Esophagus muscularis mucosa (tissue), 4 donors: ENCODE measurements around the gene GPT2. TPM values are rescaled to one million over a fixed set of nuclear protein-coding genes. Genes with fewer than 3 reads are reported as not detected.

ENCODE experiments used
- DNase-seq: peaks from one replicate; pipeline ENCODE4 v3.0.0-alpha.2; 2017; ENCODE audit errors: extremely low spot score
- H3K27ac ChIP-seq, 4 donors: fragments of 200-600 bp; sonication (generic); replicated peaks in 1 of 4; 1 replicate in 3 of 4; 2 replicates in 1 of 4; pipeline ENCODE4 v1.5.1; 2016 to 2019; ENCODE audit warnings: mild to moderate bottlenecking in 1 of 4
- H3K27me3 ChIP-seq, 4 donors: fragments of 200-600 bp; sonication (generic); one replicate each; pipeline versions ENCODE4 v1.5.1 to v1.6.0; 2016 to 2019
- H3K36me3 ChIP-seq, 4 donors: fragments of 200-600 bp; sonication (generic); one replicate each; pipeline ENCODE4 v1.5.1; 2016 to 2019
- H3K4me1 ChIP-seq, 4 donors: fragments of 200-600 bp; sonication (generic); one replicate each; pipeline ENCODE4 v1.5.1; 2016 to 2019
- H3K4me3 ChIP-seq, 4 donors: fragments of 200-600 bp; sonication (generic); 1 replicate in 2 of 4; 2 replicates in 2 of 4; pipeline ENCODE4 v1.5.1; 2016 to 2019; ENCODE audit warnings: mild to moderate bottlenecking in 4 of 4, moderate library complexity in 1 of 4
- H3K9me3 ChIP-seq, 4 donors: fragments of 200-600 bp; sonication (generic); 1 replicate in 3 of 4; 2 replicates in 1 of 4; pipeline ENCODE4 v1.5.1; 2016 to 2019
- EP300 ChIP-seq: sonication (generic); formaldehyde crosslinking; IDR thresholded peaks from one replicate; pipeline ENCODE4 v1.6.1; 2017; ENCODE audit warnings: antibody characterized with exemption
- POLR2A ChIP-seq: fragments of 450-650 bp; IDR thresholded peaks from one replicate; pipeline ENCODE4 v1.6.1; 2017; ENCODE audit warnings: antibody characterized with exemption, moderate library complexity, mild to moderate bottlenecking, low read depth
- POLR2AphosphoS5 ChIP-seq, 2 donors: sonication (generic); formaldehyde crosslinking; IDR thresholded peaks; one replicate each; pipeline ENCODE4 v1.6.1; 2017; ENCODE audit warnings: antibody characterized with exemption in 2 of 2
- WGBS: methylation state at CpG from one replicate; pipeline ENCODE4 v1.1.5; 2018; 5-methylcytosine and 5-hydroxymethylcytosine counted together
- intact Hi-C: fragments of 100-400 bp; cut with DNase I; formaldehyde crosslinking; loops from one replicate; pipeline ENCODE4 v1.15.1; 2023
- total RNA-seq, 4 donors: library from RNA; depleted of rRNA; stranded (reverse); fragments of >200 nt; gene quantifications; one replicate each; pipeline versions ENCODE4 v1.1.0 to v1.2.1, GENCODE V29; 2016
- TF ChIP-seq, protein P1 (sequence below), 3 experiments: fragments of 200-600 bp in 2 of 3; fragments of 450-650 bp in 1 of 3; sonication (generic) in 2 of 3; IDR thresholded peaks; one replicate each; pipeline ENCODE4 v1.5.1; 2017 to 2019; ENCODE audit warnings: antibody characterized with exemption in 3 of 3, mild to moderate bottlenecking in 2 of 3, moderate library complexity in 1 of 3

GPT2 gene
- total RNA-seq, 4 donors from 2014 or later, result 2.5 to 5.7 (median 3.6) TPM

DNA sequence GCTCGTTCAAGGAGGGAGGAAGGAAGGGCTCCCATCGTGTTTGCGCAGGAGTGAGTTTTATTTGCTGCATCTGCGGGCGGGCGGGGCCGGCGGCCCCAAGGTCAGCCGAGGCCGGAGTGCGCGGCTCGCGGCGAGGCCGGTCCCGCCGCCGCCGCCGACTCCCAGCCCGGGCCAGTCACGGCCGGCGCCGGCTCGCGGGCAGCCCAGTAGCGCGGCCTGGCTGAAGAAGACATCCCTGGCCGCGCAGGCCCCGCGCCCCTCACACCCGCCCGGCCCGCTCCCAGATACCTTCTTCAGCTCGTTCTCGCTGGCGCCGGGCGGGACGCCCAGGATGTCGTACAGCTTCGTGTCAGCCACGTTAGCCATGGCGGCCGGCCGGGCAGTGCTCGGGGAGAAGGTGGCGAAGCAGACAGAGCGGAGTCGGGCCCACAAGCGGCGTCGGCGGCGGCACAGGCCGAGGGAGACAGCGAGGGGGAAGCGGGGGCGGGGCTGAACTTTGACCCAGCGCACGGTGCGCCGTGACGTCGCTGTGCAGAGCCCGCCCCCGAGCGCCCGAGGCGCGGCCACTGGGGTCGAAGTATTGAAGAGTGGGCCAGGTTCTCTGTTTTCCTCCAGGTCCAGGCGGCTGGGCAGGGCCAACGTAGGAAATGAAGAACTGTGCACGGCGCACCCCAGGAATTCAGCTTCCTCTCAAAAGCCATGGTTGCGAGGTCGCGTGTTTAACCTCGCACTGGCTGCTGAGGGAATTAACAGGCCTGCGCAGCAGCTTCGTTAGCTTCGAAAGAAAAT lies 89.2 kb downstream of the GPT2 start, which contains the start of gene DNAJA2:
Gene DNAJA2 (minus strand): TSS at position 468 of the 789 bp plus-strand sequence. CDS start 102 bp downstream, at position 366.
- intact Hi-C loops, result no loop called here
- peaks cover 31 to 56% (median 49%) of the 10 kb centered on the region in 4 donors for H3K4me1 ChIP-seq

DNA sequence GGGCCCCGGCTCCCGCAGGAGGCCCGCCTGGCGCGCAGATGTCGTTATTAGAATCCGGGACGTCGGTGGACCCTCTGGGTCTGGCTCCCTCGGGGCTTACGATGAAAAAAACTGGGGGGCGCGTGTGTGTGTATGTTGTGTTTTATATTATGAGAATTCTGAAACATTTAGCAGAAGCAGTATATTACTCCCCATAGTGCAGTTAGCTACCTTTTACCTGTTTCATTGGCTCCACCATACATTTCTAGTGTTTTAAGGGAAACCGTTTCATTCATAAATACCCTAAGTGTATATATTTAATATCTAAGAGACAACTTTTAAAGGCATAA lies 89.8 kb downstream of the GPT2 start:
- H3K9me3 ChIP-seq, result no peaks in the 10 kb centered on the region
- H3K27me3 ChIP-seq, result no peaks in the 10 kb centered on the region
- intact Hi-C loops, result no loop called here
- peak overlapping the region; percentile 90 to 95 (median 92) for H3K4me3 ChIP-seq
- DNase-seq, result no peak
- 2% methylated on average over 11 of the region's 14 CpGs for WGBS
- H3K36me3 ChIP-seq, result peaks cover under 1 to 25% (median 13%) of the 10 kb centered on the region in 4 donors
- H3K4me1 ChIP-seq, result peaks cover 31 to 50% (median 45%) of the 10 kb centered on the region in 4 donors
- peak overlapping the region; percentile 94 to 98 (median 96) for H3K27ac ChIP-seq
- TF ChIP-seq, protein P1, sequence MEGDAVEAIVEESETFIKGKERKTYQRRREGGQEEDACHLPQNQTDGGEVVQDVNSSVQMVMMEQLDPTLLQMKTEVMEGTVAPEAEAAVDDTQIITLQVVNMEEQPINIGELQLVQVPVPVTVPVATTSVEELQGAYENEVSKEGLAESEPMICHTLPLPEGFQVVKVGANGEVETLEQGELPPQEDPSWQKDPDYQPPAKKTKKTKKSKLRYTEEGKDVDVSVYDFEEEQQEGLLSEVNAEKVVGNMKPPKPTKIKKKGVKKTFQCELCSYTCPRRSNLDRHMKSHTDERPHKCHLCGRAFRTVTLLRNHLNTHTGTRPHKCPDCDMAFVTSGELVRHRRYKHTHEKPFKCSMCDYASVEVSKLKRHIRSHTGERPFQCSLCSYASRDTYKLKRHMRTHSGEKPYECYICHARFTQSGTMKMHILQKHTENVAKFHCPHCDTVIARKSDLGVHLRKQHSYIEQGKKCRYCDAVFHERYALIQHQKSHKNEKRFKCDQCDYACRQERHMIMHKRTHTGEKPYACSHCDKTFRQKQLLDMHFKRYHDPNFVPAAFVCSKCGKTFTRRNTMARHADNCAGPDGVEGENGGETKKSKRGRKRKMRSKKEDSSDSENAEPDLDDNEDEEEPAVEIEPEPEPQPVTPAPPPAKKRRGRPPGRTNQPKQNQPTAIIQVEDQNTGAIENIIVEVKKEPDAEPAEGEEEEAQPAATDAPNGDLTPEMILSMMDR (IDR thresholded peaks at IDR 0.05), result no peak
- TF ChIP-seq POLR2A (no peak), POLR2AphosphoS5 (IDR thresholded peaks at IDR 0.05) (no peak), EP300 (no peak)

More for the DNA sequence above, 89.2 kb downstream of the GPT2 start, which contains the start of gene DNAJA2:
- Histone ChIP-seq H3K9me3 (no peaks in the 10 kb centered on the region), H3K36me3 (peaks cover 6 to 30% (median 18%) of the 10 kb centered on the region in 4 donors), H3K27ac (peak within 1 kb of the TSS; percentile 94 to 98 (median 96)), H3K27me3 (no peaks in the 10 kb centered on the region), H3K4me3 (peak within 1 kb of the TSS; percentile 90 to 95 (median 92))
- 3% methylated on average over 10 of the region's 86 CpGs for WGBS
- TF ChIP-seq POLR2A, result peak; percentile 82
- TF ChIP-seq POLR2AphosphoS5 (IDR thresholded peaks at IDR 0.05), result peak; percentile 91 to 95
- TF ChIP-seq, protein P1 (IDR thresholded peaks at IDR 0.05), result no peak
- no peak for TF ChIP-seq EP300
- peak; percentile 97 for DNase-seq

DNA sequence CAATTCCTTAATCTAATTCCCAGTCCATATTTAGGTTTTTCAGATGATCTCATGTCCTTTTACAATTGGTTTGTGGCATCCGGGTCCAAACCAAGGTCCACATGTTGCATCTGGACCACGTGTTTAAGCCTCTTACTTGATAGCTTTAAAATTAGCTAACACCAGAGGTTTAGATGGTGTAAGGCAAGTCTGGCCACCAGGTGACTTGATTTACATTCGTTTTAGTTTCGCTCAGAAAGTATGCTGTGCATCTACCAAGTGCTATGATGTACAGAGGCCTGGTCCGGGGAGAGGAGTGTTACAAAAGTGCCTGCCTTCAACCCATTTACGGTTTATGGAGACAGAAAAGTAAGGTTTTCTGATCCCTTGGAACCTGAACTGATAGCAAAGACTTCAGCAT lies 90.2 kb downstream of the GPT2 start:
- H3K27ac ChIP-seq, result peak overlapping the region; percentile 94 to 98 (median 96)
- peaks cover 0 to 21% (median 9%) of the 10 kb centered on the region in 4 donors for H3K36me3 ChIP-seq
- H3K4me3 ChIP-seq, result peak overlapping the region; percentile 90 to 95 (median 92)
- peaks cover 30 to 46% (median 41%) of the 10 kb centered on the region in 4 donors for H3K4me1 ChIP-seq
- no peaks in the 10 kb centered on the region for H3K27me3 ChIP-seq
- intact Hi-C loops, result no loop called here
- 69% methylated on average over 5 of the region's 6 CpGs for WGBS
- no peak for DNase-seq
- TF ChIP-seq POLR2A, result no peak
- TF ChIP-seq, protein P1 (IDR thresholded peaks at IDR 0.05), result no peak
- no peak for TF ChIP-seq EP300
- no peaks in the 10 kb centered on the region for H3K9me3 ChIP-seq

DNA sequence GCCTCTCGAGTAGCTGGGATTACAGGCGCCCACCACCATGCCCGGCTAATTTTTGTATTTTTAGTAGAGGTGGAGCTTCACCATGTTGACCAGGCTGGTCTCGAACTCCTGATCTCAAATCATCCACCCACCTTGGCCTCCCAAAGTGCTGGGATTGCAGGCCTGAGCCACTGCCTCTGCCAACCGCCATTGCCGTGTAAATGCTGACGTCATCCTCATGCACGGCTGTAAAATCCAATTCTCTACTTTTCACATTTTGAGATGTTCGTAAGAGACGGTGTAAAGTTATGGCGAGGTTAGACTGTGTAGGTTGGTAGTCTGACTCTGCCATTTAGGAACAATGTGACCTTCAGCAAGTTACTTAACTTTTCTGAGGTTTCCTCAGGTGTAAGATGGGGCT lies 91.0 kb downstream of the GPT2 start:
- intact Hi-C loops, result no loop called here
- WGBS, result 94% methylated on average over 11 of the region's 11 CpGs
- TF ChIP-seq EP300, result no peak
- TF ChIP-seq, protein P1 (IDR thresholded peaks at IDR 0.05), result no peak
- TF ChIP-seq POLR2A, result no peak
- no peak for TF ChIP-seq POLR2AphosphoS5 (IDR thresholded peaks at IDR 0.05)

More for the DNA sequence above, 91.0 kb downstream of the GPT2 start:
- H3K4me1 ChIP-seq, result peaks cover 22 to 38% (median 34%) of the 10 kb centered on the region in 4 donors
- H3K4me3 ChIP-seq, result no peak overlapping the region
- no peak overlapping the region for H3K27ac ChIP-seq
- DNase-seq, result no peak
- no peaks in the 10 kb centered on the region for H3K9me3 ChIP-seq
- H3K27me3 ChIP-seq, result no peaks in the 10 kb centered on the region
- peaks cover 0 to 14% (median 5%) of the 10 kb centered on the region in 4 donors for H3K36me3 ChIP-seq
